SIG-M5 treated with dmso at 0.1 percent for 504 hours (cell line): Measurements from ENCODE around the gene SLC10A1.

Source experiments
- DNase-seq: peaks from one replicate; lab custom pipeline; 2025; ENCODE audit not compliant: unreplicated experiment; lab: John Stamatoyannopoulos, UW

Gene SLC10A1

GRCh38 chr14:69726761-69727511 is 70.1 kb downstream of the SLC10A1 start:
- peak; percentile 59 for DNase-seq
